Breast epithelium (tissue), 3 donors: ENCODE data around the gene TUT1.
"Not testable (repeated sequence)": the region's sequence is repeated elsewhere in the genome, so short reads cannot be mapped to it uniquely, and the experiment has no call there.

ENCODE experiments used
- POLR2A ChIP-seq: fragments of 450-650 bp; IDR thresholded peaks from one replicate; pipeline ENCODE4 v1.6.1; 2016; ENCODE audit warnings: antibody characterized with exemption, mild to moderate bottlenecking, moderate library complexity
- POLR2AphosphoS5 ChIP-seq, 3 donors: sonication (generic); formaldehyde crosslinking; IDR thresholded peaks; one replicate each; pipeline ENCODE4 v1.6.1; 2017; ENCODE audit warnings: antibody characterized with exemption in 3 of 3
- TF ChIP-seq, protein P1 (sequence below), 3 donors: fragments of 450-650 bp; IDR thresholded peaks; one replicate each; pipeline ENCODE4 v1.5.1; 2016 to 2017; ENCODE audit warnings: antibody characterized with exemption in 3 of 3, mild to moderate bottlenecking in 3 of 3, moderate library complexity in 3 of 3

- TF ChIP-seq, protein P1, sequence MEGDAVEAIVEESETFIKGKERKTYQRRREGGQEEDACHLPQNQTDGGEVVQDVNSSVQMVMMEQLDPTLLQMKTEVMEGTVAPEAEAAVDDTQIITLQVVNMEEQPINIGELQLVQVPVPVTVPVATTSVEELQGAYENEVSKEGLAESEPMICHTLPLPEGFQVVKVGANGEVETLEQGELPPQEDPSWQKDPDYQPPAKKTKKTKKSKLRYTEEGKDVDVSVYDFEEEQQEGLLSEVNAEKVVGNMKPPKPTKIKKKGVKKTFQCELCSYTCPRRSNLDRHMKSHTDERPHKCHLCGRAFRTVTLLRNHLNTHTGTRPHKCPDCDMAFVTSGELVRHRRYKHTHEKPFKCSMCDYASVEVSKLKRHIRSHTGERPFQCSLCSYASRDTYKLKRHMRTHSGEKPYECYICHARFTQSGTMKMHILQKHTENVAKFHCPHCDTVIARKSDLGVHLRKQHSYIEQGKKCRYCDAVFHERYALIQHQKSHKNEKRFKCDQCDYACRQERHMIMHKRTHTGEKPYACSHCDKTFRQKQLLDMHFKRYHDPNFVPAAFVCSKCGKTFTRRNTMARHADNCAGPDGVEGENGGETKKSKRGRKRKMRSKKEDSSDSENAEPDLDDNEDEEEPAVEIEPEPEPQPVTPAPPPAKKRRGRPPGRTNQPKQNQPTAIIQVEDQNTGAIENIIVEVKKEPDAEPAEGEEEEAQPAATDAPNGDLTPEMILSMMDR (IDR thresholded peaks at IDR 0.05): not testable (repeated sequence)
- not testable (repeated sequence) for TF ChIP-seq POLR2A; POLR2AphosphoS5 (IDR thresholded peaks at IDR 0.05)
These were observed 20.4 kb downstream of the TUT1 start for GRCh38 chr11:62570903-62571302.
